Measurements from ENCODE around the gene ANGPTL2. TPM values are rescaled to one million over a fixed set of nuclear protein-coding genes. Genes with fewer than 3 reads are reported as not detected.

ANGPTL2 gene
- total RNA-seq, 4 donors from 2014 or later: 78.4 to 95.0 (median 87.3) TPM

DNA sequence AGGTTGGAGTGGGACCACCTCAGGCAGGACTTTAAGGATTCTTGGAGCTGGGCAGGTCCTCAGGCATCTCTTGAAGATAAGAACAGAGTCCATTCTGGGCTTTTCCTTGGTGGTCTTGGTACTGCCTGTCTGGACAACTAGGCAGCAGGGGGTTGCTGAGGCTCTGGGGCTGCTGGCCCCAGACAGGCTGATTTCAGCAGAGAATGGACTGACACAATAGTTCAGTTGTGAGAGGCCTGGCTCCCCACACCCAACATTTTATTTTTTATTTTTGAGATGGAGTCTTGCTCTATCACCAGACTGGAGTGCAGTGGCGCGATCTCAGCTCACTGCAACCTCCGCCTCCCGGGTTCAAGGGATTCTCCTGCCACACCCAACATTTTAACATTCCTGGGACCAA is 4.6 kb downstream of the ANGPTL2 start:
- TF ChIP-seq, protein P1, sequence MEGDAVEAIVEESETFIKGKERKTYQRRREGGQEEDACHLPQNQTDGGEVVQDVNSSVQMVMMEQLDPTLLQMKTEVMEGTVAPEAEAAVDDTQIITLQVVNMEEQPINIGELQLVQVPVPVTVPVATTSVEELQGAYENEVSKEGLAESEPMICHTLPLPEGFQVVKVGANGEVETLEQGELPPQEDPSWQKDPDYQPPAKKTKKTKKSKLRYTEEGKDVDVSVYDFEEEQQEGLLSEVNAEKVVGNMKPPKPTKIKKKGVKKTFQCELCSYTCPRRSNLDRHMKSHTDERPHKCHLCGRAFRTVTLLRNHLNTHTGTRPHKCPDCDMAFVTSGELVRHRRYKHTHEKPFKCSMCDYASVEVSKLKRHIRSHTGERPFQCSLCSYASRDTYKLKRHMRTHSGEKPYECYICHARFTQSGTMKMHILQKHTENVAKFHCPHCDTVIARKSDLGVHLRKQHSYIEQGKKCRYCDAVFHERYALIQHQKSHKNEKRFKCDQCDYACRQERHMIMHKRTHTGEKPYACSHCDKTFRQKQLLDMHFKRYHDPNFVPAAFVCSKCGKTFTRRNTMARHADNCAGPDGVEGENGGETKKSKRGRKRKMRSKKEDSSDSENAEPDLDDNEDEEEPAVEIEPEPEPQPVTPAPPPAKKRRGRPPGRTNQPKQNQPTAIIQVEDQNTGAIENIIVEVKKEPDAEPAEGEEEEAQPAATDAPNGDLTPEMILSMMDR (IDR thresholded peaks at IDR 0.05; ENCODE audit: low read depth): no peak

DNA sequence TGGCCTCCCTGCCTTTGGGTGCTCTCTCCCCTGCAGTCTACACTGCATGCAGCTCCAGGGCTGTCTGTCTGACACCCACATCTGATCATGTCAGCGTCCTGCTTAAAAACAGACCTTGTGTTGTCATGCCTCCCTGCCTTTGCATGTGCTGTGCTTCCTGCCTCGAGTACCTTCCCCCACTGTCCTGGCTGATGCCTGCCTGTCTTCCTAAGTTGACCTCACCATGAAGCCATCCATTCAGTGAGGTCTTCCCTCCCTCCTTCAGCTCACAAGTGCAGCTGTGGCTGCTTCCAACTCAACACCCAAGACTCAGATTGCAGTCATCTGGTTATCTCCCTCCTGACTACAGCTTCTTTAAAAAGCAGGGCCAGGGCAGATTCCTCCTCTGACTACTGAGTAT is 5.5 kb downstream of the ANGPTL2 start:
- TF ChIP-seq, protein P1 (IDR thresholded peaks at IDR 0.05; ENCODE audit: low read depth): no peak

DNA sequence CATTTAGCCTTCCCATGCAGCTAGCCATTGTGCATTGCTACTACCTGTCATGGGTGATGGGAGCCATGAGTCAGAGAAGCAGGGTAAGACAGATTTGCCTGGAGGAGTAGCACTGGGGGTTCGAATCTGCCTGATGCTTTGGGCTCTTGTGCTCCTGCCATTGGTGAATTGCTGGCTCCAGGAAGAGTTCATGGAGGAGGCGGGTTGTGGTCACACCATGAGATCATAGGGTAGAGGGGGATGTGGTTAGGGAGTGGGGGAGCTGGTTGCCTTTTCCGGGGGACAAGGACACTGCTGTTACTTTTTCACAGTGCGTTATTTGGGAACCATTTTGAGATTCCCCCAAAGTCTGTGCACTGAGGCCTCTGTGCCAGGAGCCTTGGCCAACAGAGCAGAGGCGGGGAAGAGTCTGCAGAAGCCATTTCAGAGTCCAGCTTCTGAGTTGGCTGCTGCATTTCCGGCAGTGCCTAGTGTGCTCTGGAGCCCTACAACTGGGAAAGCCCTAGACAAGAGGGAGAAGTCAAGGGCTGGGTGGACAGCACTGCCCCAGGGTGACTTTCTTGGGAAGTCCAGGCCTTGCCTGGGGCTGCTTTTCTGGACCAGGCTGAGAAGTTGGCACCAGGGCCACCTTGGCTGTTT is 6.2 kb downstream of the ANGPTL2 start:
- TF ChIP-seq, protein P1 (IDR thresholded peaks at IDR 0.05; ENCODE audit: low read depth): no peak

DNA sequence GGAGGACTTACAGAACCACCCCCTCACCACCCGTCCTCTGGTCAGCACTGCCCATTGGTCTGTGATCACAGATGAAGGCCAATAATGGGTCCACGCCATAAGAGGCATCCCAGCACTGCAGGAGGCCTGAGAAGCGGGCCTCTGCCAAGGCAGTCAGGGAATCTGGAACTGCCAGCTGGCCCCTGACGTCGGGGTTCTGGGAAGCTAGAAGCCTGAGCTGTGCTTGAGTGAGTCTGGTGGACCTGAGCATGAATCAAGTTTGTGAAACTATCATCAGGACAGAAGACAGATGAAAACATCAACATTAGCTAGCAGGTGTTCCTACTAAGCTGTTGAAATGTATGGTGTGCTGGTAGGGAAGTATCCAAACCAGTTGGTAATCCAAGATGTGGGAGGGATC is 7.8 kb downstream of the ANGPTL2 start:
- TF ChIP-seq, protein P1 (IDR thresholded peaks at IDR 0.05; ENCODE audit: low read depth): no peak

DNA sequence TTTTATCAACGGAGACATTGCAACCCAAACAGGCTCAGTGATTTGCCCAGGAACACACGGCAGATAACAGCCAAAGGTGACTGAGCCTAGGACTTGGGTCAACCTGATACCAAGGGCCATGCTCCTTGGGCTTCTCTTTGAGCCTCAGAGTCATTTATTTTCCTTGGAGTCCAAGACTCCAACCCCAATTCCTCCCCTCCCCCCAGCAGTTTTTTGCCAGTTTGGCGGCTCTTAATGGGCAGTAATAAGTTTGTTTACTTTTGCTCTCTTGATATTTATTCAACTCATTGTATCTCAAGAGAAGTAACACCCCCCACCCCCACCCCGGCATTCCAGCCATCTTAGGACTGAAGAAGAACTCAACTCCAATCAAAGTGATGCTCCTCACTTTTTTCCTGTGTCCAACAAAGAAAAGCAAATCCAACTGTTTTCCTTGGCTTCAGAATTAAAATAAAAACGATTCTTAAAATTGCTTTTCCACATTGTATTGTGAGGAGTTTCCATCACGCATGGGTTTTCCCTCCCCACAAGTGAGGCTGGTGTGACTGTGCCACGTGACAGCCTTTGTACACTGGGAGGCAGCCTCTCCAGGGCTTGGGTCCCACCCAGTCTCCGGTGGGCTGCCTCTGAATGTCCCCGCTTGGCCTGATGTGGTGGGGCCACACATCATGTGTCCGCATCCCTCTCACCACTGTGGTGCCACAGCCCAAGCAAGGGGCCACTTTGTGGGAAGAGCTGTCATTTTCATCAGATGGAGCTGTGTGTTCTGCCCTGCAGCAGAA is 9.1 kb downstream of the ANGPTL2 start:
- TF ChIP-seq, protein P1 (IDR thresholded peaks at IDR 0.05; ENCODE audit: low read depth): no peak

DNA sequence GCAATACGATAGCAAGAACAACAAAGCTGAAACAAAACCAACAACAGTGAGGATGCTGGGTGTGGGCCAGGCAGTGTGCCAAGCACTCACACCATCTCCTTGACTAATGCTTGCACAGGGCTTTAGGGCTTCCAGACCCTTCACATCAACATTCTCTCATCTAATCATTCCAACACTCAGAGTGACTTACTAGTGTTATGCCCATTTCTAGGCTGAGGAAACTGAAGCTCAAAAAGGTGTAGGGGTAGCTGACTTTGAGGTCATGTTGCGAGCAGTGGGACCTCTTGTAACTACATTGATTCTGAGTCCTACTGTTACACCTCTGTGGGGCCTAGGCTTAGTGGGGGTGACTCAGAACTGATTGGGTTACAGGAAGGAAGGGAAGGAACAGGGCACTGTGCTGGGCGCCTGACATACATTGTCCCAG is 9.7 kb downstream of the ANGPTL2 start:
- TF ChIP-seq, protein P1 (IDR thresholded peaks at IDR 0.05; ENCODE audit: low read depth): no peak

DNA sequence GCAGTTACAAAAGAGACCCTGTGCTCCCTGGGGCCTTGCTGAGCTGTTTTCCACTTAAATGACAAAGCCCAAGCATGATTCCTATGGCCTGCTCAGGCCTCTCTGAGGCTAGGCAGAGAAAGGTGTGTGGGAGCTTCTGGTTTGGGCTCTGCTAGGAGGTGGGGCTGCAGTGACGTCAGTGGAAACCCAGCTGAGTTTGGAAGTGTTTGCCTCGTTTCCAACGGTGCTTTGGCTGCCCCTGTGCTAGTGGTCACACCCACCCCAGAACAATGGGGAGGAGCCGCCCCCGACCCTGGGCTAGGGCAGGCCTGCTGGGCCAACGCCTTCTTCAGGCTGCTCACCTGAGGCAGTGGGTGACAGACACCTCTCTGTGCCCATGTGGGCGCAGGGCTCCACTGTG is 10.4 kb downstream of the ANGPTL2 start:
- TF ChIP-seq, protein P1 (IDR thresholded peaks at IDR 0.05; ENCODE audit: low read depth): no peak

Measured in subcutaneous adipose tissue (tissue), 4 donors.